SU-DHL-6 (cell line): Measurements from ENCODE around the gene SGMS2.

Experiments
- H2AFZ ChIP-seq: fragments of 200-600 bp; sonication (generic); 2 replicates; pipeline ENCODE4 v1.6.1; 2014; ENCODE audit warnings: low read depth, mild to moderate bottlenecking, moderate library complexity, mixed read lengths, antibody characterized with exemption, low read length; ENCODE audit not compliant: severe bottlenecking
- H3F3A ChIP-seq: fragments of 200-600 bp; shearing (Covaris generic); 2 replicates; pipeline ENCODE4 v1.6.0; 2016; ENCODE audit warnings: antibody characterized with exemption, mild to moderate bottlenecking; ENCODE audit not compliant: insufficient read depth
- H3K27ac ChIP-seq: fragments of 200-600 bp; sonication (generic); 2 replicates; pipeline ENCODE4 v1.5.1; 2016; ENCODE audit warnings: low read depth, mild to moderate bottlenecking, low read length, moderate library complexity, mixed read lengths
- H3K27me3 ChIP-seq: fragments of 200-600 bp; sonication (generic), shearing (Covaris generic); 2 replicates; pipeline ENCODE4 v1.6.0; 2014; ENCODE audit warnings: mild to moderate bottlenecking, low read length
- H3K36me3 ChIP-seq: fragments of 200-600 bp; sonication (generic); 2 replicates; pipeline ENCODE4 v1.6.1; 2014; ENCODE audit warnings: mild to moderate bottlenecking, low read length, mixed read lengths
- H3K4me2 ChIP-seq: fragments of 300-600, 200-600 bp; shearing (Covaris generic), sonication (generic); 2 replicates; pipeline ENCODE4 v1.6.0; 2014; ENCODE audit warnings: low read length, low read depth, mild to moderate bottlenecking; ENCODE audit not compliant: poor library complexity, severe bottlenecking
- H3K4me3 ChIP-seq: fragments of 200-600 bp; sonication (generic); 2 replicates; pipeline ENCODE4 v1.5.1; 2014; ENCODE audit warnings: antibody characterized with exemption, low read length, mild to moderate bottlenecking, mixed read lengths; ENCODE audit not compliant: insufficient read depth, poor library complexity, severe bottlenecking
- H3K79me2 ChIP-seq: fragments of 200-600 bp; sonication (generic); 2 replicates; pipeline ENCODE4 v1.6.1; 2014; ENCODE audit warnings: mild to moderate bottlenecking, low read length, moderate library complexity; ENCODE audit not compliant: insufficient read depth
- H3K9ac ChIP-seq: fragments of 200-600 bp; sonication (generic); 2 replicates; pipeline ENCODE4 v1.7.0; 2014; ENCODE audit warnings: mild to moderate bottlenecking, low read length
- H3K9me2 ChIP-seq: fragments of 200-600 bp; sonication (generic); replicated peaks from 2 replicates; pipeline ENCODE4 v1.6.1; 2014; ENCODE audit warnings: low read length; ENCODE audit not compliant: insufficient read depth
- H3K9me3 ChIP-seq: fragments of 200-600 bp; sonication (generic); 2 replicates; pipeline ENCODE4 v1.6.1; 2014; ENCODE audit warnings: low read length, mixed read lengths; ENCODE audit not compliant: insufficient read depth
- H4K20me1 ChIP-seq: fragments of 200-600 bp; sonication (generic); 2 replicates; pipeline ENCODE4 v1.6.1; 2014; ENCODE audit warnings: low read depth, mild to moderate bottlenecking, antibody characterized with exemption, low read length, moderate library complexity, mixed read lengths
- CTCF ChIP-seq: fragments of 200-600 bp; sonication (generic); IDR thresholded peaks from one replicate; pipeline ENCODE4 v1.5.1; 2017; ENCODE audit warnings: antibody characterized with exemption, mild to moderate bottlenecking, low read length, moderate library complexity; ENCODE audit not compliant: insufficient read depth, poor library complexity, severe bottlenecking
- EZH2phosphoT487 ChIP-seq: fragments of 200-600 bp; sonication (generic), shearing (Covaris generic); conservative IDR thresholded peaks from 2 replicates; pipeline ENCODE4 v1.6.1; 2018; ENCODE audit warnings: mild to moderate bottlenecking, antibody characterized with exemption, low read length, moderate library complexity, mixed read lengths

The SGMS2 gene

GRCh38 chr4:107826421-107826980 lies 1.8 kb downstream of the SGMS2 start:
- no peak overlapping the region for H3K4me3 ChIP-seq
- H3K36me3 ChIP-seq: no peaks in the 10 kb centered on the region
- no peaks in the 10 kb centered on the region for H4K20me1 ChIP-seq
- no peaks in the 10 kb centered on the region for H3K9me2 ChIP-seq
- no peak overlapping the region for H3K9ac ChIP-seq
- TF ChIP-seq EZH2phosphoT487: no peak
- no peak overlapping the region for H3K4me2 ChIP-seq
- no peak overlapping the region for H2AFZ ChIP-seq
- H3K27me3 ChIP-seq: no peaks in the 10 kb centered on the region
- no peaks in the 10 kb centered on the region for H3K79me2 ChIP-seq
- H3K9me3 ChIP-seq: no peaks in the 10 kb centered on the region
- no peaks in the 10 kb centered on the region for H3F3A ChIP-seq
- H3K27ac ChIP-seq: no peak overlapping the region

GRCh38 chr4:107828315-107829090 lies 3.8 kb downstream of the SGMS2 start:
- no peak overlapping the region for H3K4me2 ChIP-seq
- no peak overlapping the region for H3K9ac ChIP-seq
- no peaks in the 10 kb centered on the region for H3K79me2 ChIP-seq
- H4K20me1 ChIP-seq: no peaks in the 10 kb centered on the region
- no peak overlapping the region for H2AFZ ChIP-seq
- H3K27ac ChIP-seq: no peak overlapping the region
- H3K36me3 ChIP-seq: no peaks in the 10 kb centered on the region
- TF ChIP-seq EZH2phosphoT487 (no peak), CTCF (no peak)
- no peaks in the 10 kb centered on the region for H3K9me2 ChIP-seq
- H3K9me3 ChIP-seq: no peaks in the 10 kb centered on the region
- H3K27me3 ChIP-seq: no peaks in the 10 kb centered on the region
- no peak overlapping the region for H3K4me3 ChIP-seq
- no peaks in the 10 kb centered on the region for H3F3A ChIP-seq

GRCh38 chr4:107831140-107831539 lies 6.4 kb downstream of the SGMS2 start:
- no peak overlapping the region for H3K9ac ChIP-seq
- H3F3A ChIP-seq: no peaks in the 10 kb centered on the region
- TF ChIP-seq CTCF (no peak), EZH2phosphoT487 (no peak)
- no peaks in the 10 kb centered on the region for H3K9me3 ChIP-seq
- H3K4me2 ChIP-seq: no peak overlapping the region
- H2AFZ ChIP-seq: no peak overlapping the region
- no peaks in the 10 kb centered on the region for H3K79me2 ChIP-seq
- H4K20me1 ChIP-seq: no peaks in the 10 kb centered on the region
- H3K9me2 ChIP-seq: no peaks in the 10 kb centered on the region
- no peaks in the 10 kb centered on the region for H3K27me3 ChIP-seq
- no peaks in the 10 kb centered on the region for H3K36me3 ChIP-seq
- no peak overlapping the region for H3K4me3 ChIP-seq
- H3K27ac ChIP-seq: no peak overlapping the region

- Histone ChIP-seq H4K20me1 (no peaks in the 10 kb centered on the region), H3K36me3 (no peaks in the 10 kb centered on the region), H3K9me2 (no peaks in the 10 kb centered on the region), H3F3A (no peaks in the 10 kb centered on the region), H3K9ac (no peak overlapping the region), H3K79me2 (no peaks in the 10 kb centered on the region), H3K9me3 (no peaks in the 10 kb centered on the region), H3K4me2 (no peak overlapping the region), H3K27me3 (no peaks in the 10 kb centered on the region), H3K27ac (no peak overlapping the region), H3K4me3 (no peak overlapping the region), H2AFZ (no peak overlapping the region)
- no peak for TF ChIP-seq CTCF
- no peak for TF ChIP-seq EZH2phosphoT487
Measured at GRCh38 chr4:107832275-107832807, 7.6 kb downstream of the SGMS2 start.
